Adrenal gland (tissue), 5 donors: ENCODE data around the gene LDB2.

Experiments
- CTCF ChIP-seq, 6 experiments: fragments of 450-650 bp in 4 of 6; fragments of 200-600 bp in 2 of 6; sonication (generic) in 1 of 6; IDR thresholded peaks; 1 replicate in 5 of 6; 2 replicates in 1 of 6; pipeline versions ENCODE4 v1.5.1 to v1.8.0; 2016 to 2021; ENCODE audit warnings: antibody characterized with exemption in 6 of 6, mild to moderate bottlenecking in 2 of 6, moderate library complexity in 1 of 6
- POLR2A ChIP-seq, 2 donors: fragments of 450-650 bp; IDR thresholded peaks; one replicate each; pipeline ENCODE4 v1.6.1; 2017; ENCODE audit warnings: antibody characterized with exemption in 2 of 2, mild to moderate bottlenecking in 2 of 2, moderate library complexity in 1 of 2
- donor health status: DM: no; HTN: no; CAD: no.

GRCh38 chr4:16606691-16607090, 291.8 kb downstream of the LDB2 start:
- TF ChIP-seq CTCF (IDR thresholded peaks at IDR 0.05) (no peak), POLR2A (IDR thresholded peaks at IDR 0.05) (no peak)
